Measurements from ENCODE around the gene H2BK1. TPM values are rescaled to one million over a fixed set of nuclear protein-coding genes. Genes with fewer than 3 reads are reported as not detected.

The H2BK1 gene
- total and polyA plus RNA-seq, 8 donors = not detected

GRCh38 chr7:151212626-151213025 lies 2.3 kb upstream of the H2BK1 start:
- H3K36me3 ChIP-seq = peaks cover 0 to 38% (median 14%) of the 10 kb centered on the region in 3 donors
- no peaks in the 10 kb centered on the region for H3K27me3 ChIP-seq
- no peaks in the 10 kb centered on the region for H3K9me3 ChIP-seq
- no peak for FAIRE-seq
- TF ChIP-seq CTCF (IDR thresholded peaks at IDR 0.05) = no peak
- intact Hi-C loops (cut with DNase I) = no loop called here
- 66 to 80% methylated on average over 5 of the region's 5 CpGs for WGBS, 2 donors
- no peak overlapping the region for H3K4me3 ChIP-seq
- no peak for ATAC-seq
- H3K4me1 ChIP-seq = no peaks in the 10 kb centered on the region
- H3K27ac ChIP-seq = no peak overlapping the region
- DNase-seq = no peak

GRCh38 chr7:151211155-151211772 lies 976 bp upstream of the H2BK1 start:
- 66 to 76% methylated on average over 3 of the region's 3 CpGs for WGBS, 2 donors
- no peak overlapping the region for H3K4me3 ChIP-seq
- no peak for DNase-seq
- no peak for TF ChIP-seq CTCF (IDR thresholded peaks at IDR 0.05)
- intact Hi-C loops (cut with DNase I) = no loop called here
- H3K9me3 ChIP-seq = no peaks in the 10 kb centered on the region
- no peak for FAIRE-seq
- peaks cover 0 to 27% (median 11%) of the 10 kb centered on the region in 3 donors for H3K36me3 ChIP-seq
- no peak for ATAC-seq
- H3K27ac ChIP-seq = no peak overlapping the region
- no peaks in the 10 kb centered on the region for H3K4me1 ChIP-seq
- H3K27me3 ChIP-seq = no peaks in the 10 kb centered on the region

GRCh38 chr7:151209588-151209987 lies 700 bp downstream of the H2BK1 start:
- WGBS, 2 donors = 59 to 70% methylated on average over 6 of the region's 6 CpGs
- FAIRE-seq (no peak), ATAC-seq (no peak), DNase-seq (no peak)
- Histone ChIP-seq H3K4me3 (no peak overlapping the region), H3K9me3 (no peaks in the 10 kb centered on the region), H3K27me3 (no peaks in the 10 kb centered on the region), H3K27ac (no peak overlapping the region), H3K4me1 (no peaks in the 10 kb centered on the region), H3K36me3 (peaks cover 0 to 13% (median 6%) of the 10 kb centered on the region in 3 donors)
- intact Hi-C loops (cut with DNase I) = no loop called here
- TF ChIP-seq CTCF (IDR thresholded peaks at IDR 0.05) = no peak

GRCh38 chr7:151208253-151208862 lies 1.9 kb downstream of the H2BK1 start:
- no peak for FAIRE-seq
- intact Hi-C loops (cut with DNase I) = no loop called here

More at GRCh38 chr7:151208253-151208862, 1.9 kb downstream of the H2BK1 start:
- peaks cover 0 to under 1% (median 0%) of the 10 kb centered on the region in 3 donors for H3K36me3 ChIP-seq
- ATAC-seq (no peak), DNase-seq (no peak)
- WGBS, 2 donors = 47 to 54% methylated on average over 9 of the region's 9 CpGs
- H3K9me3 ChIP-seq = no peaks in the 10 kb centered on the region
- no peak overlapping the region for H3K27ac ChIP-seq
- H3K4me3 ChIP-seq = no peak overlapping the region
- no peaks in the 10 kb centered on the region for H3K27me3 ChIP-seq
- no peak for TF ChIP-seq CTCF (IDR thresholded peaks at IDR 0.05)
- no peaks in the 10 kb centered on the region for H3K4me1 ChIP-seq

Data from pancreas (tissue), 10 donors.